HG03558 (cell line): Measurements from ENCODE around the gene IZUMO2.

Experiments
- ATAC-seq: cut with Tn5 transposase; IDR thresholded peaks from one replicate; pipeline ENCODE4 v1.9.1; 2021; ENCODE audit warnings: moderate number of reproducible peaks; ENCODE audit not compliant: unreplicated experiment; ENCODE audit errors: extremely low read depth

IZUMO2 gene

GRCh38 chr19:50162988-50163387, at the start of gene IZUMO2:
IZUMO2 (minus strand) TSS chr19:50163281; CDS start chr19:50163194, 87 bp downstream.
- no peak for ATAC-seq

GRCh38 chr19:50210425-50210824, 47.3 kb upstream of the IZUMO2 start:
- no peak for ATAC-seq

GRCh38 chr19:50209131-50209530, 46.0 kb upstream of the IZUMO2 start:
- ATAC-seq = no peak

- no peak for ATAC-seq
These were observed 44.6 kb upstream of the IZUMO2 start for GRCh38 chr19:50207730-50208129.

GRCh38 chr19:50206191-50206590, 43.1 kb upstream of the IZUMO2 start:
- no peak for ATAC-seq

GRCh38 chr19:50205681-50206138, 42.6 kb upstream of the IZUMO2 start:
- no peak for ATAC-seq

GRCh38 chr19:50204811-50205675, 42.0 kb upstream of the IZUMO2 start:
- ATAC-seq = no peak

GRCh38 chr19:50204081-50204428, 41.0 kb upstream of the IZUMO2 start:
- ATAC-seq = no peak

- no peak for ATAC-seq
These were observed 40.4 kb upstream of the IZUMO2 start, which contains the start of gene MYH14 for GRCh38 chr19:50203281-50204080. MYH14 (plus strand) TSS chr19:50203622; CDS start chr19:50210366, 6,744 bp downstream.

- ATAC-seq = no peak
These were observed 39.8 kb upstream of the IZUMO2 start for GRCh38 chr19:50202962-50203280.

GRCh38 chr19:50202386-50202785, 39.3 kb upstream of the IZUMO2 start:
- no peak for ATAC-seq

- ATAC-seq = no peak
These were observed 36.1 kb upstream of the IZUMO2 start for GRCh38 chr19:50199259-50199555.

- no peak for ATAC-seq
These were observed 35.6 kb upstream of the IZUMO2 start for GRCh38 chr19:50198431-50199258.

GRCh38 chr19:50197348-50197747, 34.3 kb upstream of the IZUMO2 start:
- ATAC-seq = no peak

- ATAC-seq = no peak
These were observed 33.3 kb upstream of the IZUMO2 start for GRCh38 chr19:50196322-50196932.

GRCh38 chr19:50195224-50195623, 32.1 kb upstream of the IZUMO2 start:
- ATAC-seq = no peak

- ATAC-seq = no peak
These were observed 29.6 kb upstream of the IZUMO2 start for GRCh38 chr19:50192463-50193211.

- no peak for ATAC-seq
These were observed 28.1 kb upstream of the IZUMO2 start for GRCh38 chr19:50191216-50191615.

GRCh38 chr19:50190439-50190891, 27.4 kb upstream of the IZUMO2 start:
- no peak for ATAC-seq
